ENCODE results near the gene TRIP10.
"Not testable (repeated sequence)": the region's sequence is repeated elsewhere in the genome, so short reads cannot be mapped to it uniquely, and the experiment has no call there.

Gene TRIP10

GRCh38 chr19:6797646-6798045 is 58.2 kb downstream of the TRIP10 start:
- DNase-seq (ENCODE audit: low read depth in 2 of 2): no peak

GRCh38 chr19:6800160-6800790 is 60.8 kb downstream of the TRIP10 start:
- DNase-seq (ENCODE audit: low read depth in 2 of 2): not testable (repeated sequence)

DNA sequence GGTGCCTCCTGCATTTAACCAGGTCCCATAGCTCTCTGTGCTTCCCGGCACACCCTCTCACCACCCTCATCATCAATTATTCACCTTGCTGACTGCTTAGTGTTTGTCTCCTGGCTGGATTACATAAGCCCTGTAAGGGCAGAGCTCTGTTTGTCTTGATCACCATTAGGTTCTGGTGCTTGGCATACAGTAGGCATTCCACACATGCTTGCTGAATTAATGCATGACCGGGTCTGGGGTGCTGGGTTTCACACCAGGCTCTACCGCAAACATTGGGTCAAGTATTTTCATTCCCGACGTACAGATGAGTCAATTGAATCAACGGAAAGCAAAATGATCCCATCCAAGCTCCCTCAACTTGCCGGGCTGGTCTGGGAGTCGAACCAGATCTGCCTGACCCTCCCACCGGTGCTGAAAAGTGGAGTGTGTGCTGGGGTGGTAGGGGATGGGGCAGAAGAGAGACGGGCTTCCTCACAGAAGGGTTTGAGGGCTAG is 61.6 kb downstream of the TRIP10 start:
- peak in 1 of 2 experiments; percentile 5 for DNase-seq (ENCODE audit: low read depth in 2 of 2)
